Activated CD8-positive, alpha-beta T cell treated with anti-CD3 and anti-CD28 coated beads for 36 hours (primary cell): ENCODE results near the gene ZNF385C. TPM values are rescaled to one million over a fixed set of nuclear protein-coding genes. Genes with fewer than 3 reads are reported as not detected.

ENCODE experiments used
- ATAC-seq: fragments of 200-7000 bp; cut with Tn5 transposase; one replicate; pipeline ENCODE4 v1.10.0; 2021; ENCODE audit warnings: mild to moderate bottlenecking, moderate library complexity
- CTCF ChIA-PET: fragments of 350-600 bp; sonication (Branson Sonifier 250); formaldehyde crosslinking; loops from one replicate; lab custom pipeline; 2021; ENCODE audit warnings: antibody characterized with exemption; lab: Charles Lee
- POLR2A ChIA-PET: fragments of 350-600 bp; sonication (Branson Sonifier 250); formaldehyde crosslinking; loops from one replicate; lab custom pipeline; 2021; ENCODE audit warnings: antibody characterized with exemption; lab: Charles Lee
- DNase-seq: peaks from one replicate; pipeline ENCODE4 v3.0.0-alpha.2; 2020
- H3K27ac Mint-ChIP-seq: one replicate; pipeline ENCODE4 v1.8.0; 2021; ENCODE audit warnings: mild to moderate bottlenecking, mixed read lengths
- H3K27me3 Mint-ChIP-seq: one replicate; pipeline ENCODE4 v1.8.0; 2021; ENCODE audit warnings: mixed read lengths
- H3K36me3 Mint-ChIP-seq: one replicate; pipeline ENCODE4 v1.8.0; 2021; ENCODE audit warnings: low read depth, mixed read lengths
- H3K4me1 Mint-ChIP-seq: one replicate; pipeline ENCODE4 v1.8.0; 2021; ENCODE audit warnings: low read depth, mixed read lengths
- H3K4me3 Mint-ChIP-seq: one replicate; pipeline ENCODE4 v1.8.0; 2021; ENCODE audit warnings: mild to moderate bottlenecking, moderate library complexity, mixed read lengths
- H3K9me3 Mint-ChIP-seq: one replicate; pipeline ENCODE4 v1.8.0; 2021; ENCODE audit warnings: mixed read lengths
- CTCF ChIP-seq: fragments of 200-600 bp; IDR thresholded peaks from one replicate; pipeline ENCODE4 v1.8.0; 2022; ENCODE audit warnings: antibody characterized with exemption, mild to moderate bottlenecking
- intact Hi-C: fragments of 100-400 bp; cut with micrococcal nuclease; formaldehyde crosslinking; loops from one replicate; pipeline ENCODE4 v1.10.0; 2022
- total RNA-seq, 2 experiments: library from RNA; stranded (reverse); gene quantifications; one replicate each; pipeline ENCODE4 v1.2.3, GENCODE V29; 2021

The ZNF385C gene
- total RNA-seq, 2 experiments from 2014 or later: 1.3 TPM

GRCh38 chr17:42120770-42121769 is 22.8 kb upstream of the ZNF385C start, which contains the start of gene KAT2A:
TSS of gene KAT2A (minus strand) at chr17:42121367. CDS start at chr17:42121304, 63 bp downstream.
- Mint-ChIP-seq H3K4me1 (peaks cover 30% of the 10 kb centered on the region), H3K27me3 (no peaks in the 10 kb centered on the region), H3K36me3 (peaks cover 32% of the 10 kb centered on the region), H3K27ac (peak within 1 kb of the TSS; percentile 85), H3K4me3 (peak within 1 kb of the TSS; percentile 67), H3K9me3 (no peaks in the 10 kb centered on the region)
- CTCF ChIA-PET: interaction anchor here (0.7 to 14.3 kb wide), 12 partner anchors 10 to 191 kb away, joined by 3 to 110 read pairs (median 4); partner anchors contain the start of genes DNAJC7, KCNH4, NKIRAS2 and ODAD4
- DNase-seq (peak; percentile 84), ATAC-seq (peak; percentile 87)
- POLR2A ChIA-PET: interaction anchor here (0.5 to 3.9 kb wide), 17 partner anchors 10 to 429 kb away, joined by 3 to 24 read pairs (median 4); partner anchors contain the start of genes CNP and DNAJC7
- intact Hi-C loops: no loop called here
- TF ChIP-seq CTCF: no peak

- intact Hi-C loops: no loop called here
- CTCF ChIA-PET: interaction anchor here (0.7 to 14.3 kb wide), 16 partner anchors 9 to 283 kb away, joined by 3 to 110 read pairs (median 5); partner anchors contain the start of genes DNAJC7, KCNH4, NKIRAS2 and ODAD4
- no peak for DNase-seq
- no peak for TF ChIP-seq CTCF
- POLR2A ChIA-PET: interaction anchor here (0.5 to 3.9 kb wide), 13 partner anchors 12 to 428 kb away, joined by 3 to 24 read pairs (median 3); partner anchors contain the start of genes CNP and DNAJC7
- peak overlapping the region; percentile 55 for H3K27ac Mint-ChIP-seq
- H3K27me3 Mint-ChIP-seq: no peaks in the 10 kb centered on the region
- ATAC-seq: peak; percentile 1
- H3K4me3 Mint-ChIP-seq: peak overlapping the region; percentile 67
- peaks cover 32% of the 10 kb centered on the region for H3K36me3 Mint-ChIP-seq
- no peaks in the 10 kb centered on the region for H3K9me3 Mint-ChIP-seq
- peaks cover 30% of the 10 kb centered on the region for H3K4me1 Mint-ChIP-seq
Observed at GRCh38 chr17:42120161-42120769, 22.0 kb upstream of the ZNF385C start.

- TF ChIP-seq CTCF: no peak
- Mint-ChIP-seq H3K4me1 (peaks cover 30% of the 10 kb centered on the region), H3K27me3 (no peaks in the 10 kb centered on the region), H3K36me3 (peaks cover 39% of the 10 kb centered on the region), H3K27ac (peak overlapping the region; percentile 11), H3K9me3 (no peaks in the 10 kb centered on the region), H3K4me3 (no peak overlapping the region)
- intact Hi-C loops: loop anchor here (5.0 kb wide), 1 partner anchor 157 kb away; no protein-coding TSS in a partner anchor
- ChIA-PET POLR2A (interaction anchor here (0.6 to 2.5 kb wide), 3 partner anchors 34 to 83 kb away, joined by 3 to 13 read pairs (median 4); no protein-coding TSS in a partner anchor), CTCF (interaction anchor here (0.8 to 14.3 kb wide), 21 partner anchors 9 to 301 kb away, joined by 3 to 110 read pairs (median 5); partner anchors contain the start of genes DNAJC7, KCNH4, NKIRAS2 and ODAD4)
- DNase-seq (no peak), ATAC-seq (no peak)
Observed at GRCh38 chr17:42119301-42119700, 21.0 kb upstream of the ZNF385C start.

- peaks cover 30% of the 10 kb centered on the region for H3K4me1 Mint-ChIP-seq
- no peak overlapping the region for H3K27ac Mint-ChIP-seq
- H3K9me3 Mint-ChIP-seq: no peaks in the 10 kb centered on the region
- TF ChIP-seq CTCF: peak; percentile 63
- intact Hi-C loops: loop anchor here (5.0 kb wide), 1 partner anchor 156 kb away; no protein-coding TSS in a partner anchor
- no peak overlapping the region for H3K4me3 Mint-ChIP-seq
- no peaks in the 10 kb centered on the region for H3K27me3 Mint-ChIP-seq
- ChIA-PET CTCF (interaction anchor here (0.8 to 14.3 kb wide), 23 partner anchors 9 to 302 kb away, joined by 3 to 110 read pairs (median 5); partner anchors contain the start of genes DNAJC7, KCNH4 and NKIRAS2), POLR2A (interaction anchor here (1.3 to 1.8 kb wide), 3 partner anchors 10 to 53 kb away, joined by 3 to 4 read pairs (median 3); no protein-coding TSS in a partner anchor)
- DNase-seq (peak; percentile 80), ATAC-seq (peak; percentile 45)
- H3K36me3 Mint-ChIP-seq: peaks cover 43% of the 10 kb centered on the region
Observed at GRCh38 chr17:42118545-42118944, 20.3 kb upstream of the ZNF385C start.
